Mammary epithelial cell (primary cell): ENCODE data around the gene TTF2.

Source experiments
- CTCF ChIP-seq, 2 donors: IDR thresholded peaks in 1 of 2; conservative IDR thresholded peaks in 1 of 2; 2 replicates each; pipeline ENCODE4 v1.5.1; 2011 to 2012; ENCODE audit warnings: inconsistent platforms in 2 of 2, low read length in 2 of 2, mild to moderate bottlenecking in 2 of 2, control low read depth in 1 of 2, low read depth in 1 of 2; ENCODE audit not compliant: insufficient read depth in 1 of 2; ENCODE audit errors: extremely low read depth in 1 of 2
- EZH2 ChIP-seq: IDR thresholded peaks from 2 replicates; pipeline ENCODE4 v1.6.1; 2012; ENCODE audit warnings: low read length, inconsistent platforms, borderline replicate concordance

GRCh38 chr1:117060441-117061317 lies 553 bp downstream of the TTF2 start:
- TF ChIP-seq CTCF (conservative IDR thresholded peaks at IDR 0.05 in 1 of 2, IDR thresholded peaks at IDR 0.05 in 1 of 2; ENCODE audit: extremely low read depth in 1 of 2, insufficient read depth in 1 of 2, low read depth in 1 of 2, low read length in 2 of 2): no peak
- no peak for TF ChIP-seq EZH2
